ENCODE measurements around the gene CDK10.

Gene CDK10, protein sequence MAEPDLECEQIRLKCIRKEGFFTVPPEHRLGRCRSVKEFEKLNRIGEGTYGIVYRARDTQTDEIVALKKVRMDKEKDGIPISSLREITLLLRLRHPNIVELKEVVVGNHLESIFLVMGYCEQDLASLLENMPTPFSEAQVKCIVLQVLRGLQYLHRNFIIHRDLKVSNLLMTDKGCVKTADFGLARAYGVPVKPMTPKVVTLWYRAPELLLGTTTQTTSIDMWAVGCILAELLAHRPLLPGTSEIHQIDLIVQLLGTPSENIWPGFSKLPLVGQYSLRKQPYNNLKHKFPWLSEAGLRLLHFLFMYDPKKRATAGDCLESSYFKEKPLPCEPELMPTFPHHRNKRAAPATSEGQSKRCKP

GRCh38 chr16:89686520-89687091 is at the start of gene CDK10:
Gene CDK10 (plus strand): TSS chr16:89686689. CDS start chr16:89686711, 22 bp downstream.
- H3K4me1 ChIP-seq (ENCODE audit: control insufficient read depth, insufficient read depth, low read length), result peaks cover 8% of the 10 kb centered on the region
- H3K9ac ChIP-seq (ENCODE audit: low read length in 2 of 2), result peak within 1 kb of the TSS; percentile 74 to 76
- H3K27ac ChIP-seq (ENCODE audit: low read length), result peak within 1 kb of the TSS; percentile 66
- no peaks in the 10 kb centered on the region for H3K9me3 ChIP-seq (ENCODE audit: control insufficient read depth in 2 of 2, low read length in 2 of 2)
- H3K4me3 ChIP-seq (ENCODE audit: low read length in 2 of 2), result peak within 1 kb of the TSS; percentile 67 to 93
- peaks cover 4 to 7% of the 10 kb centered on the region in 2 donors for H3K36me3 ChIP-seq (ENCODE audit: control insufficient read depth in 2 of 2, insufficient read depth in 2 of 2, low read length in 2 of 2)
- no peaks in the 10 kb centered on the region for H3K27me3 ChIP-seq (ENCODE audit: control insufficient read depth in 1 of 2, insufficient read depth in 2 of 2, low read length in 2 of 2)

- Histone ChIP-seq H3K36me3 (ENCODE audit: control insufficient read depth in 2 of 2, insufficient read depth in 2 of 2, low read length in 2 of 2) (no peaks in the 10 kb centered on the region), H3K27me3 (ENCODE audit: control insufficient read depth in 1 of 2, insufficient read depth in 2 of 2, low read length in 2 of 2) (peaks cover 8 to 9% of the 10 kb centered on the region in 2 donors), H3K4me3 (ENCODE audit: low read length in 2 of 2) (no peak overlapping the region), H3K9me3 (ENCODE audit: control insufficient read depth in 2 of 2, low read length in 2 of 2) (no peaks in the 10 kb centered on the region), H3K4me1 (ENCODE audit: control insufficient read depth, insufficient read depth, low read length) (peaks cover 13% of the 10 kb centered on the region), H3K27ac (ENCODE audit: low read length) (no peak overlapping the region), H3K9ac (ENCODE audit: low read length in 2 of 2) (no peak overlapping the region)
These were observed 49.1 kb upstream of the CDK10 start for GRCh38 chr16:89637379-89637778.

- no peaks in the 10 kb centered on the region for H3K9me3 ChIP-seq (ENCODE audit: control insufficient read depth in 2 of 2, low read length in 2 of 2)
- peaks cover 2 to 3% of the 10 kb centered on the region in 2 donors for H3K27me3 ChIP-seq (ENCODE audit: control insufficient read depth in 1 of 2, insufficient read depth in 2 of 2, low read length in 2 of 2)
These were observed 48.0 kb upstream of the CDK10 start for GRCh38 chr16:89638455-89638854.

GRCh38 chr16:89639385-89639784 is 47.1 kb upstream of the CDK10 start:
- Histone ChIP-seq H3K4me3 (ENCODE audit: low read length in 2 of 2) (no peak overlapping the region), H3K36me3 (ENCODE audit: control insufficient read depth in 2 of 2, insufficient read depth in 2 of 2, low read length in 2 of 2) (no peaks in the 10 kb centered on the region), H3K9ac (ENCODE audit: low read length in 2 of 2) (no peak overlapping the region), H3K4me1 (ENCODE audit: control insufficient read depth, insufficient read depth, low read length) (peaks cover 13% of the 10 kb centered on the region), H3K9me3 (ENCODE audit: control insufficient read depth in 2 of 2, low read length in 2 of 2) (no peaks in the 10 kb centered on the region), H3K27ac (ENCODE audit: low read length) (no peak overlapping the region), H3K27me3 (ENCODE audit: control insufficient read depth in 1 of 2, insufficient read depth in 2 of 2, low read length in 2 of 2) (no peaks in the 10 kb centered on the region)

More at GRCh38 chr16:89638455-89638854, 48.0 kb upstream of the CDK10 start:
- Histone ChIP-seq H3K36me3 (ENCODE audit: control insufficient read depth in 2 of 2, insufficient read depth in 2 of 2, low read length in 2 of 2) (no peaks in the 10 kb centered on the region), H3K4me1 (ENCODE audit: control insufficient read depth, insufficient read depth, low read length) (peaks cover 13% of the 10 kb centered on the region), H3K27ac (ENCODE audit: low read length) (no peak overlapping the region), H3K4me3 (ENCODE audit: low read length in 2 of 2) (no peak overlapping the region), H3K9ac (ENCODE audit: low read length in 2 of 2) (no peak overlapping the region)

DNA sequence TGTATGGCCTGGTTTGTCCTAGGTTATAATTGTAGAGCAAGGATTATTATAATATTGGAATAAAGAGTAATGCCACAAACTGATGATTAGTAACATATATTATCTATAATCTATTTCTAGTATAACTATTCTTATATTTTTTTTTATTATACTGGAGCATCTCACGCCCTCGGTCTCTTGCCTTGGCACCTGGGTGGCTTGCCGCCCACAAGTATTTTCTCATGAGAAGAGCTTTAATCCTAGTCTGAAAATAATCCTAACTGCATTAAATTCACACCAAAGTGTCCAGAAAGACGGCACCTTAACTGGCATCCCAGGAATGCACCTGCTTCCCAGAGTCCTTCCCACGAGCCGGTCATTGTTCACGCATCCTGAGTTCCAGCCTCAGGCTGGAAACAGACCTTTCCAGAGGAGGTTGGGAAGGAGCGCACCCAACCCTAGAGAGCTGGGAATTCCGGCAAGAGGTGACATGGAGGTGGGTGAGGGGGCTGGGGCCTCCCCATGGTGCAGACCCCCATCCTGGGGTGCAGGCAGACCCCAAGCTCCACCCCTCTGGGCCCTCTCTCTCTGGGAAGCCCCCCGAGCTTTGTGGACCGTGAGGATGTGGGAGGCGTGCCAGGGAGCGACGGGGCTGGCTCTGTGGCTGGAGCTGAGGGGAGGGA is 44.9 kb upstream of the CDK10 start:
- Histone ChIP-seq H3K27me3 (ENCODE audit: control insufficient read depth in 1 of 2, insufficient read depth in 2 of 2, low read length in 2 of 2) (no peaks in the 10 kb centered on the region), H3K4me1 (ENCODE audit: control insufficient read depth, insufficient read depth, low read length) (peaks cover 13% of the 10 kb centered on the region), H3K9me3 (ENCODE audit: control insufficient read depth in 2 of 2, low read length in 2 of 2) (no peaks in the 10 kb centered on the region), H3K4me3 (ENCODE audit: low read length in 2 of 2) (peak overlapping the region in 1 of 2 donors; percentile 66), H3K36me3 (ENCODE audit: control insufficient read depth in 2 of 2, insufficient read depth in 2 of 2, low read length in 2 of 2) (peaks cover 14 to 16% of the 10 kb centered on the region in 2 donors), H3K9ac (ENCODE audit: low read length in 2 of 2) (peak overlapping the region in 1 of 2 donors; percentile 58), H3K27ac (ENCODE audit: low read length) (no peak overlapping the region)

GRCh38 chr16:89642574-89642973 is 43.9 kb upstream of the CDK10 start:
- Histone ChIP-seq H3K36me3 (ENCODE audit: control insufficient read depth in 2 of 2, insufficient read depth in 2 of 2, low read length in 2 of 2) (peaks cover 18 to 20% of the 10 kb centered on the region in 2 donors), H3K27ac (ENCODE audit: low read length) (no peak overlapping the region), H3K9me3 (ENCODE audit: control insufficient read depth in 2 of 2, low read length in 2 of 2) (no peaks in the 10 kb centered on the region), H3K9ac (ENCODE audit: low read length in 2 of 2) (no peak overlapping the region), H3K27me3 (ENCODE audit: control insufficient read depth in 1 of 2, insufficient read depth in 2 of 2, low read length in 2 of 2) (no peaks in the 10 kb centered on the region), H3K4me1 (ENCODE audit: control insufficient read depth, insufficient read depth, low read length) (peaks cover 13% of the 10 kb centered on the region), H3K4me3 (ENCODE audit: low read length in 2 of 2) (no peak overlapping the region)

DNA sequence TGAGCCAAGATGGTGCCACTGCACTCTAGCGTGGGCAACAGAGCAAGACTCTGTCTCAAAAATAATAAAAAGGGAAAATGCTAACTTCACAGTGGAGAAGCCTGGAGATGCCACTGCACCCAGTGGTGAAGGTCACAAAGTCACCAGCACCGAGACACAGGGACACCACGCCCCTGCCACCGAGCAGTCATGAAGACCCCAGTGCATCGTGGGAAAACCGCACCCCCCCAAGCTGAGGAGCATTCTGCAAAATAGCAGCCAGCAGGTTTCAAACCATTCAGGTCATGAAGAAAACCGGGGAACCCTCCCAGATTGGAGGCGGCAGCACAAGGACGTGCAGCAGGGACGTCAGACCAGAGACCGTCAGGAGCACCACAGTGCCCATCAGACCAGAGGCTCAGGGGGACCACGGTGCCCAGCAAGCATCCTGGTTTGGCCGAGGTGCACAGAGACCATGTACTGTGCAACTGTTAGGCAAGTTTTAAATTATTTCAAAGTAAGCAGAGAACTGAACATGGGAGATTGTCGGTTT is 42.7 kb upstream of the CDK10 start:
- peaks cover 13% of the 10 kb centered on the region for H3K4me1 ChIP-seq (ENCODE audit: control insufficient read depth, insufficient read depth, low read length)
- no peaks in the 10 kb centered on the region for H3K27me3 ChIP-seq (ENCODE audit: control insufficient read depth in 1 of 2, insufficient read depth in 2 of 2, low read length in 2 of 2)
- H3K4me3 ChIP-seq (ENCODE audit: low read length in 2 of 2), result no peak overlapping the region
- no peaks in the 10 kb centered on the region for H3K9me3 ChIP-seq (ENCODE audit: control insufficient read depth in 2 of 2, low read length in 2 of 2)
- peaks cover 18 to 20% of the 10 kb centered on the region in 2 donors for H3K36me3 ChIP-seq (ENCODE audit: control insufficient read depth in 2 of 2, insufficient read depth in 2 of 2, low read length in 2 of 2)
- no peak overlapping the region for H3K9ac ChIP-seq (ENCODE audit: low read length in 2 of 2)
- no peak overlapping the region for H3K27ac ChIP-seq (ENCODE audit: low read length)

DNA sequence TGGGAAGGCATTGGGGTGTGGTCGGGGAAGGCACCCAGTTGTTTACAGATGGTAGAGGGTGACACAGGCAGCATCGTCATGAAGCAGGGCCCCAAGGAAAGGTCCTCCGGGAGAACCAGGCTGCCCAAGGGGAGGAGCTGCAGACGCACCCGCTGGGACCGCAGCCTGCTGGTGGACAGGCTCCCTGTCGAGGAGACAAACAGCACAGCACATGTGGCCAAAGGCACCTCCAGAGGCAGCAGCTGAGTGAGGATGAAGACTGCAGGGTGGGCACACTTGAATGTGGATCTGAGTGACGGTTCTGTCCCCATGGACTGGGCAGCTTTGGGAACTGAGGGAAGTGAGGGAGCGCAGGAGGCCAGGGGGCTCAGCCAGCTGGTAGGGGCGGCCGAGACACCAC is 41.4 kb upstream of the CDK10 start:
- no peak overlapping the region for H3K9ac ChIP-seq (ENCODE audit: low read length in 2 of 2)
- H3K27me3 ChIP-seq (ENCODE audit: control insufficient read depth in 1 of 2, insufficient read depth in 2 of 2, low read length in 2 of 2), result no peaks in the 10 kb centered on the region
- H3K4me1 ChIP-seq (ENCODE audit: control insufficient read depth, insufficient read depth, low read length), result peaks cover 12% of the 10 kb centered on the region
- H3K4me3 ChIP-seq (ENCODE audit: low read length in 2 of 2), result no peak overlapping the region
- H3K36me3 ChIP-seq (ENCODE audit: control insufficient read depth in 2 of 2, insufficient read depth in 2 of 2, low read length in 2 of 2), result peaks cover 18 to 25% of the 10 kb centered on the region in 2 donors
- no peak overlapping the region for H3K27ac ChIP-seq (ENCODE audit: low read length)
- H3K9me3 ChIP-seq (ENCODE audit: control insufficient read depth in 2 of 2, low read length in 2 of 2), result no peaks in the 10 kb centered on the region

GRCh38 chr16:89646270-89646669 is 40.2 kb upstream of the CDK10 start:
- Histone ChIP-seq H3K4me3 (ENCODE audit: low read length in 2 of 2) (no peak overlapping the region), H3K4me1 (ENCODE audit: control insufficient read depth, insufficient read depth, low read length) (peaks cover 4% of the 10 kb centered on the region), H3K9ac (ENCODE audit: low read length in 2 of 2) (no peak overlapping the region), H3K27ac (ENCODE audit: low read length) (no peak overlapping the region), H3K36me3 (ENCODE audit: control insufficient read depth in 2 of 2, insufficient read depth in 2 of 2, low read length in 2 of 2) (peaks cover 18 to 30% of the 10 kb centered on the region in 2 donors), H3K9me3 (ENCODE audit: control insufficient read depth in 2 of 2, low read length in 2 of 2) (no peaks in the 10 kb centered on the region), H3K27me3 (ENCODE audit: control insufficient read depth in 1 of 2, insufficient read depth in 2 of 2, low read length in 2 of 2) (no peaks in the 10 kb centered on the region)

GRCh38 chr16:89646906-89647305 is 39.6 kb upstream of the CDK10 start:
- peaks cover 23 to 30% of the 10 kb centered on the region in 2 donors for H3K36me3 ChIP-seq (ENCODE audit: control insufficient read depth in 2 of 2, insufficient read depth in 2 of 2, low read length in 2 of 2)
- no peak overlapping the region for H3K4me3 ChIP-seq (ENCODE audit: low read length in 2 of 2)
- H3K4me1 ChIP-seq (ENCODE audit: control insufficient read depth, insufficient read depth, low read length), result no peaks in the 10 kb centered on the region
- no peak overlapping the region for H3K9ac ChIP-seq (ENCODE audit: low read length in 2 of 2)
- no peaks in the 10 kb centered on the region for H3K27me3 ChIP-seq (ENCODE audit: control insufficient read depth in 1 of 2, insufficient read depth in 2 of 2, low read length in 2 of 2)
- H3K9me3 ChIP-seq (ENCODE audit: control insufficient read depth in 2 of 2, low read length in 2 of 2), result no peaks in the 10 kb centered on the region
- no peak overlapping the region for H3K27ac ChIP-seq (ENCODE audit: low read length)

Measured in stomach smooth muscle (tissue), 2 donors.